OCI-LY7 (cell line): ENCODE measurements around the gene TGIF2. TPM values are rescaled to one million over a fixed set of nuclear protein-coding genes. Genes with fewer than 3 reads are reported as not detected.

ENCODE experiments used
- BruUV-seq: library from RNA; stranded (reverse); fragments of 400-500 nt; replicated peaks from 2 replicates; lab custom pipeline; 2021; lab: Mats Ljungman, UMichigan
- CTCF ChIA-PET: fragments of 300-600 bp; sonication (Branson Sonifier 250); formaldehyde crosslinking; loops from one replicate; lab custom pipeline; 2022; ENCODE audit warnings: antibody characterized with exemption; ENCODE audit not compliant: unreplicated experiment; lab: Charles Lee
- POLR2A ChIA-PET: fragments of 300-600 bp; sonication (Branson Sonifier 250); formaldehyde crosslinking; loops from one replicate; lab custom pipeline; 2022; ENCODE audit warnings: antibody characterized with exemption; lab: Charles Lee
- DNase-seq: peaks from one replicate; pipeline ENCODE4 v3.0.0-alpha.2; 2015; ENCODE audit warnings: low spot score
- H2AFZ ChIP-seq: fragments of 200-600 bp; sonication (generic), shearing (Covaris generic); 2 replicates; pipeline ENCODE4 v1.6.1; 2014; ENCODE audit warnings: mild to moderate bottlenecking, antibody characterized with exemption, low read length, moderate library complexity
- H3K27ac ChIP-seq: fragments of 200-600 bp; sonication (generic); 2 replicates; pipeline ENCODE4 v1.5.1; 2014; ENCODE audit warnings: mixed run types, low read depth, mild to moderate bottlenecking, moderate library complexity, low read length, inconsistent platforms; ENCODE audit not compliant: poor library complexity, severe bottlenecking
- H3K36me3 ChIP-seq: fragments of 200-600 bp; sonication (generic); 2 replicates; pipeline ENCODE4 v1.6.1; 2014; ENCODE audit warnings: mild to moderate bottlenecking, antibody characterized with exemption, low read length, moderate library complexity, mixed read lengths; ENCODE audit not compliant: insufficient read depth
- H3K4me1 ChIP-seq: fragments of 200-600 bp; sonication (generic); 2 replicates; pipeline ENCODE4 v1.5.1; 2014; ENCODE audit warnings: mild to moderate bottlenecking, low read length; ENCODE audit not compliant: insufficient read depth, poor library complexity, severe bottlenecking
- H3K4me2 ChIP-seq: fragments of 200-600 bp; sonication (generic); 2 replicates; pipeline ENCODE4 v1.6.1; 2014; ENCODE audit warnings: mild to moderate bottlenecking, low read length
- H3K4me3 ChIP-seq: fragments of 200-600 bp; sonication (generic); 2 replicates; pipeline ENCODE4 v1.5.1; 2014; ENCODE audit warnings: mild to moderate bottlenecking, low read depth, low read length; ENCODE audit not compliant: poor library complexity, severe bottlenecking
- H3K79me2 ChIP-seq: fragments of 200-600 bp; sonication (generic); 2 replicates; pipeline ENCODE4 v1.6.1; 2016; ENCODE audit warnings: low read depth, mild to moderate bottlenecking, low read length, moderate library complexity, mixed read lengths; ENCODE audit not compliant: insufficient read depth
- H3K9me2 ChIP-seq: fragments of 200-600 bp; sonication (generic); 2 replicates; pipeline ENCODE4 v1.6.1; 2016; ENCODE audit warnings: mild to moderate bottlenecking, low read length, mixed read lengths; ENCODE audit not compliant: insufficient read depth
- H3K9me3 ChIP-seq: fragments of 200-600 bp; sonication (generic); 2 replicates; pipeline ENCODE4 v1.6.1; 2014; ENCODE audit warnings: mild to moderate bottlenecking, mixed run types, low read length, mixed read lengths
- H4K20me1 ChIP-seq: fragments of 200-600 bp; sonication (generic); 2 replicates; pipeline ENCODE4 v1.6.1; 2014; ENCODE audit warnings: mild to moderate bottlenecking, antibody characterized with exemption, low read length, moderate library complexity, mixed read lengths; ENCODE audit not compliant: insufficient read depth
- EZH2phosphoT487 ChIP-seq: fragments of 200-600 bp; sonication (generic); IDR thresholded peaks from 2 replicates; pipeline ENCODE4 v1.6.1; 2018; ENCODE audit warnings: low read depth, borderline replicate concordance, mild to moderate bottlenecking, mixed run types, antibody characterized with exemption, low read length, moderate library complexity, mixed read lengths
- intact Hi-C: fragments of 100-400 bp; cut with micrococcal nuclease; formaldehyde crosslinking; loops from one replicate; pipeline ENCODE4 v1.10.0; 2022; ENCODE audit not compliant: unreplicated experiment
- total RNA-seq, 2 experiments: library from RNA; depleted of rRNA in 1 of 2; stranded (reverse); fragments of >200 nt in 1 of 2; shearing (Covaris generic) in 1 of 2; gene quantifications; 2 replicates each; pipeline ENCODE4 v1.2.3, GENCODE V29; 2014 to 2022
- TF ChIP-seq, protein P1 (sequence below): fragments of 200-600 bp; sonication (generic); conservative IDR thresholded peaks from 2 replicates; pipeline ENCODE4 v1.5.1; 2014; ENCODE audit warnings: mild to moderate bottlenecking, antibody characterized with exemption, low read length, moderate library complexity, mixed read lengths

The TGIF2 gene
- total RNA-seq, 2 experiments from 2014 or later, result 41.3 to 45.2 TPM

DNA sequence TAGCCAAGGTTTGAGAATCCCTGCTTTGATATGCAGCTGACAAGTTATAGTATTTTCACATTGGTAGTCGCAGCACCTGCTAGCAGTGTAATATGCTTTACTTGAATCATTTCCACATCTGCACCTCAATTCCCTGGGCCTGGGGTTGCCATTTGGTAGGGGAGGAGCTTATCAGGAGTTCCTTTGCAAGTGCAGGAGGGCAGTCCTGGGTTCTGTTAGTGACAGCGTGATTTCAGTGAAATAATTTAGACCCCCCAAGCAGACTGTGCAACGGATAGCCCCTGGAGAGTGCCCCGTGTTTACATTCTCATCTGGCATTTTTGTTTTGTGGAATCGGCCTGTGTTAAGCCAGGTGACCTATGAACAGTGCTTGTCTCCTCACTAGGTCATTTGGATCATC lies 38.2 kb downstream of the TGIF2 start:
- H3K4me3 ChIP-seq, result no peak overlapping the region
- no peak overlapping the region for H3K27ac ChIP-seq
- H4K20me1 ChIP-seq, result peaks cover 13% of the 10 kb centered on the region; the same call in 1 of the 2 replicates
- H3K9me2 ChIP-seq, result no peaks in the 10 kb centered on the region
- peaks cover 88% of the 10 kb centered on the region for H3K36me3 ChIP-seq
- DNase-seq, result no peak
- peaks cover 14% of the 10 kb centered on the region for H3K4me1 ChIP-seq
- peaks cover 22% of the 10 kb centered on the region for H3K79me2 ChIP-seq
- CTCF ChIA-PET, result interaction anchor here (1.1 kb wide), 1 partner anchor 275 kb away, joined by 3 read pairs; no protein-coding TSS in a partner anchor
- no TSS peak for BruUV-seq
- TF ChIP-seq, protein P1, sequence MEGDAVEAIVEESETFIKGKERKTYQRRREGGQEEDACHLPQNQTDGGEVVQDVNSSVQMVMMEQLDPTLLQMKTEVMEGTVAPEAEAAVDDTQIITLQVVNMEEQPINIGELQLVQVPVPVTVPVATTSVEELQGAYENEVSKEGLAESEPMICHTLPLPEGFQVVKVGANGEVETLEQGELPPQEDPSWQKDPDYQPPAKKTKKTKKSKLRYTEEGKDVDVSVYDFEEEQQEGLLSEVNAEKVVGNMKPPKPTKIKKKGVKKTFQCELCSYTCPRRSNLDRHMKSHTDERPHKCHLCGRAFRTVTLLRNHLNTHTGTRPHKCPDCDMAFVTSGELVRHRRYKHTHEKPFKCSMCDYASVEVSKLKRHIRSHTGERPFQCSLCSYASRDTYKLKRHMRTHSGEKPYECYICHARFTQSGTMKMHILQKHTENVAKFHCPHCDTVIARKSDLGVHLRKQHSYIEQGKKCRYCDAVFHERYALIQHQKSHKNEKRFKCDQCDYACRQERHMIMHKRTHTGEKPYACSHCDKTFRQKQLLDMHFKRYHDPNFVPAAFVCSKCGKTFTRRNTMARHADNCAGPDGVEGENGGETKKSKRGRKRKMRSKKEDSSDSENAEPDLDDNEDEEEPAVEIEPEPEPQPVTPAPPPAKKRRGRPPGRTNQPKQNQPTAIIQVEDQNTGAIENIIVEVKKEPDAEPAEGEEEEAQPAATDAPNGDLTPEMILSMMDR, result no peak
- TF ChIP-seq EZH2phosphoT487, result no peak
- no peaks in the 10 kb centered on the region for H3K9me3 ChIP-seq
- POLR2A ChIA-PET, result interaction anchor here (0.7 kb wide), 1 partner anchor 55 kb away, joined by 3 read pairs; no protein-coding TSS in a partner anchor
- intact Hi-C loops, result loop anchor here (1.0 to 2.0 kb wide), 3 partner anchors 143 to 308 kb away; no protein-coding TSS in a partner anchor
- no peak overlapping the region for H3K4me2 ChIP-seq
- H2AFZ ChIP-seq, result no peak overlapping the region

DNA sequence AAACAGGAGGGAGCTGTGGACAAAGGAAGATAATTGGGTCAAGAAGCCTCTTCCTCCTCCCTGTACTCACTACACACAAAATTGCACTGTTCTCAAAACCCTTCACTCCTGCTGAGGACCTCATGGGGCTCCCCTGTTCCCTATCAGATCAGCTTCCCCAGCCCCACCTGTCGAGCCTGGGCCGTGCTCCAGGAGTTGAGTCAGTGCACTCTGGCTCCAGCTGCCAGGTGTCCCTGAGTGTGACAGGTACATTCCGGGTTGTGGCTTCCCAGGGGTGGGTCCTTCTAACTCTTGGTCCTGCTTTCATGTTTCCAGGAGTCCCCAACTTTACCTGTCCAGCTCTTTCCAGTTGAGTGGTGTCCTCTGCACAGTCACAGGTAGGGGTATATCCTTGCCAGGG lies 40.6 kb downstream of the TGIF2 start:
- POLR2A ChIA-PET, result interaction anchor here (0.6 kb wide), 1 partner anchor 30 kb away, joined by 3 read pairs; no protein-coding TSS in a partner anchor
- intact Hi-C loops, result loop anchor here (2.0 kb wide), 1 partner anchor 273 kb away; no protein-coding TSS in a partner anchor
- Histone ChIP-seq H3K9me3 (no peaks in the 10 kb centered on the region), H3K9me2 (no peaks in the 10 kb centered on the region), H3K4me2 (no peak overlapping the region), H3K4me3 (no peak overlapping the region), H3K4me1 (no peaks in the 10 kb centered on the region), H3K27ac (no peak overlapping the region), H2AFZ (no peak overlapping the region), H4K20me1 (no peaks in the 10 kb centered on the region), H3K36me3 (peaks cover 71% of the 10 kb centered on the region), H3K79me2 (no peaks in the 10 kb centered on the region; the same call in 1 of the 2 replicates)
- no TSS peak for BruUV-seq
- TF ChIP-seq EZH2phosphoT487, result no peak
- TF ChIP-seq, protein P1, result no peak
- DNase-seq, result no peak
- CTCF ChIA-PET, result no interaction called here

DNA sequence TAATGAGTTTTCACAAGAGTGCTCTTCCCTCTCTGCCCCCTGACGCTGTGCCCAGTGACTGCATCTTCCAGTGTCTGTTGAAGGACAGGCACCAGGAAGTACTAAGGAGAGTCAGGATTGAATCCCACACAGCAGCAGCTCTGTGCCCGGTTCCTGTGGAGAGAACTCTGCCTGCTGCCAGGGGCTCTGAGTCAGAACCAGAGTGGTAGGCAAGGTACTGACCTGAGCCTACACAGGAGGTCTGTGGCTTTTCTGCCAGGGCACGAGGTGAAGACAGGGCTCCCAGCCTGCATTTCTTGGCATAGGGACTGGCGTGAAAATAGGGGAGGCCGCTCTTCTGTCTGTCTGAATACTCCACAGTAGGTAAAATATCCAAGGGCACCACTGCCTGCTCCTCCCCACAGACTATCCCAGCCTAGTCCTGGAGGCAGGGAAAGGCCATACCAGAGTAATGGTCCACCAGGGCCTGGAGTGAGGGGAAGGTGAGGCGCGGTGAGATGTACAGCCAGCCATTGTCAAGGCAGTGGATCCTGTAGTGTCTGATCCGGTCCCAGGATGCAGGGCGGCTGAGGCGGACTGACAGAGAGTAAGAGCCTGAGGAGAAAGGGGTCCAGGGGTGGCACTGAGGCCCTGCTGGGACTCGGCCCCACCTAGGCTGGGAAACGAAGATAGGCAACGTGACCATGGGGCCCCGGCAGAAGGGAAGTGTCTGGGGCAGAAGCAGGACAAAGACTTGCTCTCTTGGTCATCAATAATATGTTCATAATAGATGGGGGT lies 41.6 kb downstream of the TGIF2 start:
- ChIA-PET CTCF (no interaction called here), POLR2A (no interaction called here)
- no peaks in the 10 kb centered on the region for H3K79me2 ChIP-seq
- no TSS peak for BruUV-seq
- no peak overlapping the region for H2AFZ ChIP-seq
- no peak overlapping the region for H3K4me2 ChIP-seq
- H3K4me1 ChIP-seq, result no peaks in the 10 kb centered on the region
- TF ChIP-seq, protein P1, result no peak
- TF ChIP-seq EZH2phosphoT487, result no peak
- no peaks in the 10 kb centered on the region for H4K20me1 ChIP-seq
- no peaks in the 10 kb centered on the region for H3K9me2 ChIP-seq
- intact Hi-C loops, result no loop called here
- no peaks in the 10 kb centered on the region for H3K9me3 ChIP-seq
- peaks cover 61% of the 10 kb centered on the region for H3K36me3 ChIP-seq
- no peak overlapping the region for H3K27ac ChIP-seq
- no peak overlapping the region for H3K4me3 ChIP-seq
- DNase-seq, result no peak
